Caco-2 (cell line): ENCODE data around the gene MYH15. TPM values are rescaled to one million over a fixed set of nuclear protein-coding genes. Genes with fewer than 3 reads are reported as not detected.

Source experiments
- BruUV-seq: library from RNA; stranded (reverse); fragments of 400-500 nt; replicated peaks from 2 replicates; lab custom pipeline; 2021; lab: Mats Ljungman, UMichigan
- CTCF ChIA-PET: fragments of 300-600 bp; sonication (Branson Sonifier 250); formaldehyde crosslinking; loops from one replicate; lab custom pipeline; 2022; ENCODE audit warnings: antibody characterized with exemption; lab: Charles Lee
- POLR2A ChIA-PET: fragments of 300-600 bp; sonication (Branson Sonifier 250); formaldehyde crosslinking; loops from one replicate; lab custom pipeline; 2022; ENCODE audit warnings: antibody characterized with exemption; lab: Charles Lee
- DNase-seq, 2 experiments: peaks; one replicate each; pipeline versions ENCODE4 v3.0.0 to v3.0.0-alpha.2; 2020 to 2022
- H3K27me3 ChIP-seq: replicated peaks from 2 replicates; pipeline ENCODE4 v1.6.0; 2011; ENCODE audit warnings: low read length; ENCODE audit not compliant: control insufficient read depth, insufficient read depth
- H3K36me3 ChIP-seq: 2 replicates; pipeline ENCODE4 v1.5.1; 2011; ENCODE audit warnings: low read length; ENCODE audit not compliant: control insufficient read depth, insufficient read depth
- H3K4me1 ChIP-seq: fragments of 250-450 bp; sonication (Bioruptor Pico); 2 replicates; pipeline ENCODE4 v1.5.1; 2020; ENCODE audit warnings: mild to moderate bottlenecking
- H3K4me3 ChIP-seq: 2 replicates; pipeline ENCODE4 v1.5.1; 2011; ENCODE audit warnings: low read depth, mild to moderate bottlenecking, control low read depth, low read length
- H3K9me3 ChIP-seq: fragments of 250-450 bp; sonication (Bioruptor Pico); 2 replicates; pipeline ENCODE4 v1.5.1; 2020; ENCODE audit warnings: mild to moderate bottlenecking, moderate library complexity
- H3K27ac Mint-ChIP-seq: one replicate; pipeline ENCODE4 v1.8.0; 2022; ENCODE audit warnings: mixed read lengths; ENCODE audit not compliant: unreplicated experiment
- H3K27me3 Mint-ChIP-seq: one replicate; pipeline ENCODE4 v1.8.0; 2022; ENCODE audit warnings: mixed read lengths; ENCODE audit not compliant: insufficient read depth, unreplicated experiment
- H3K36me3 Mint-ChIP-seq: one replicate; pipeline ENCODE4 v1.8.0; 2022; ENCODE audit warnings: mild to moderate bottlenecking, mixed read lengths; ENCODE audit not compliant: insufficient read depth, unreplicated experiment
- H3K4me1 Mint-ChIP-seq: one replicate; pipeline ENCODE4 v1.8.0; 2022; ENCODE audit warnings: low read depth, mixed read lengths; ENCODE audit not compliant: unreplicated experiment
- H3K4me3 Mint-ChIP-seq: one replicate; pipeline ENCODE4 v1.8.0; 2022; ENCODE audit warnings: mild to moderate bottlenecking, moderate library complexity, mixed read lengths; ENCODE audit not compliant: unreplicated experiment
- H3K9me3 Mint-ChIP-seq: one replicate; pipeline ENCODE4 v1.8.0; 2022; ENCODE audit warnings: mixed read lengths; ENCODE audit not compliant: unreplicated experiment
- CTCF ChIP-seq, 2 experiments: fragments of 200-600 bp in 1 of 2; IDR thresholded peaks; 1 replicate in 1 of 2; 2 replicates in 1 of 2; pipeline versions ENCODE4 v1.5.1 to v1.8.0; 2011 to 2022; ENCODE audit warnings: antibody characterized with exemption in 1 of 2, control low read depth in 1 of 2, inconsistent platforms in 1 of 2, low read depth in 1 of 2, low read length in 1 of 2, mild to moderate bottlenecking in 1 of 2, moderate library complexity in 1 of 2; ENCODE audit not compliant: insufficient read depth in 1 of 2, severe bottlenecking in 1 of 2, unreplicated experiment in 1 of 2
- intact Hi-C: fragments of 100-400 bp; cut with micrococcal nuclease; formaldehyde crosslinking; loops from one replicate; pipeline ENCODE4 v1.10.0; 2022; ENCODE audit not compliant: unreplicated experiment
- total RNA-seq: library from RNA; stranded (reverse); gene quantifications from 2 replicates; pipeline ENCODE4 v1.2.3, GENCODE V29; 2022

Gene MYH15
- total RNA-seq, 1 experiment from 2014 or later = 0.25 TPM

GRCh38 chr3:108468577-108468976 lies 41.8 kb downstream of the MYH15 start:
- Histone ChIP-seq H3K36me3 (no peaks in the 10 kb centered on the region), H3K4me1 (no peaks in the 10 kb centered on the region), H3K27me3 (no peaks in the 10 kb centered on the region; the same call in 1 of the 2 replicates), H3K9me3 (no peaks in the 10 kb centered on the region), H3K4me3 (no peak overlapping the region)
- ChIA-PET POLR2A (no interaction called here), CTCF (no interaction called here)
- H3K4me1 Mint-ChIP-seq = no peaks in the 10 kb centered on the region
- no peaks in the 10 kb centered on the region for H3K36me3 Mint-ChIP-seq
- no peaks in the 10 kb centered on the region for H3K9me3 Mint-ChIP-seq
- no peak for DNase-seq
- no peak overlapping the region for H3K4me3 Mint-ChIP-seq
- TF ChIP-seq CTCF (IDR thresholded peaks at IDR 0.05; ENCODE audit: insufficient read depth in 1 of 2, low read depth in 1 of 2, low read length in 1 of 2, severe bottlenecking in 1 of 2, unreplicated experiment in 1 of 2) = no peak
- BruUV-seq = no TSS peak
- intact Hi-C loops = no loop called here
- peaks cover 2% of the 10 kb centered on the region for H3K27me3 Mint-ChIP-seq
- no peak overlapping the region for H3K27ac Mint-ChIP-seq

DNA sequence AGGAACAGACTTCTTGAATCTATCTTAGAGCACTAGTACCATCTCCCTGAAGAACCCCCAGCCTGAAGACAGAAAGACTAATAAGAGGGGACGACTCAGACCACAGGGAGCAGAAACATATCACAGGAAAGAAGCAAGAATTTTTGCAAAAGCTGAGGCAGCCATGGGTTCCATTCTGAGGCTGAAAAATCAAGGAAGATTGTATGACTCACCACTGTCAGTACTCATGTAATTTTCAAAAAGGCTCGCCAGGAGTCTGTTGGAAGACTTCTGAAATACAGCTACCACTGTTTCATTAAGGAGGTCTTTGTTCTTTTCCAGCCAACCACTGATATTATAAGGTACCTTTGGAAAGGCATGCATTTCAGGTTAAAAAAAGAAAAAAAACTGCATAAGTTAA lies 47.5 kb downstream of the MYH15 start:
- no peaks in the 10 kb centered on the region for H3K9me3 Mint-ChIP-seq
- BruUV-seq = no TSS peak
- no peaks in the 10 kb centered on the region for H3K36me3 Mint-ChIP-seq
- no peaks in the 10 kb centered on the region for H3K4me1 Mint-ChIP-seq
- TF ChIP-seq CTCF (IDR thresholded peaks at IDR 0.05; ENCODE audit: insufficient read depth in 1 of 2, low read depth in 1 of 2, low read length in 1 of 2, severe bottlenecking in 1 of 2, unreplicated experiment in 1 of 2) = no peak
- no peak overlapping the region for H3K27ac Mint-ChIP-seq
- Histone ChIP-seq H3K36me3 (no peaks in the 10 kb centered on the region), H3K4me3 (no peak overlapping the region), H3K9me3 (no peaks in the 10 kb centered on the region), H3K4me1 (no peaks in the 10 kb centered on the region), H3K27me3 (no peaks in the 10 kb centered on the region)
- ChIA-PET POLR2A (no interaction called here), CTCF (interaction anchor here (0.7 kb wide), 1 partner anchor 181 kb away, joined by 3 read pairs; no protein-coding TSS in a partner anchor)
- no peaks in the 10 kb centered on the region for H3K27me3 Mint-ChIP-seq
- H3K4me3 Mint-ChIP-seq = no peak overlapping the region
- intact Hi-C loops = no loop called here
- DNase-seq = no peak

- H3K36me3 ChIP-seq = no peaks in the 10 kb centered on the region
- H3K36me3 Mint-ChIP-seq = no peaks in the 10 kb centered on the region
- intact Hi-C loops = no loop called here
- no peak for TF ChIP-seq CTCF (IDR thresholded peaks at IDR 0.05; ENCODE audit: insufficient read depth in 1 of 2, low read depth in 1 of 2, low read length in 1 of 2, severe bottlenecking in 1 of 2, unreplicated experiment in 1 of 2)
- ChIA-PET POLR2A (no interaction called here), CTCF (no interaction called here)
- no peaks in the 10 kb centered on the region for H3K27me3 Mint-ChIP-seq
- BruUV-seq = no TSS peak
- DNase-seq = no peak
- no peaks in the 10 kb centered on the region for H3K9me3 Mint-ChIP-seq
- no peak overlapping the region for H3K27ac Mint-ChIP-seq
- no peaks in the 10 kb centered on the region for H3K27me3 ChIP-seq
- no peak overlapping the region for H3K4me3 Mint-ChIP-seq
- H3K4me1 ChIP-seq = no peaks in the 10 kb centered on the region
- no peak overlapping the region for H3K4me3 ChIP-seq
- H3K9me3 ChIP-seq = no peaks in the 10 kb centered on the region
- no peaks in the 10 kb centered on the region for H3K4me1 Mint-ChIP-seq
Measured at GRCh38 chr3:108461661-108462111, 48.7 kb downstream of the MYH15 start.
